CD4-positive, alpha-beta T cell (primary cell): ENCODE results near the gene DNAJC11. TPM values are rescaled to one million over a fixed set of nuclear protein-coding genes. Genes with fewer than 3 reads are reported as not detected.

Experiments used
- ATAC-seq: fragments of 200-7000 bp; cut with Tn5 transposase; one replicate; pipeline ENCODE4 v1.10.0; 2022; ENCODE audit warnings: mild to moderate bottlenecking; ENCODE audit not compliant: poor library complexity
- CTCF ChIA-PET: fragments of 350-600 bp; sonication (Branson Sonifier 250); formaldehyde crosslinking; loops from one replicate; lab custom pipeline; 2021; ENCODE audit warnings: antibody characterized with exemption, inconsistent platforms; lab: Charles Lee
- POLR2A ChIA-PET: fragments of 350-600 bp; sonication (Branson Sonifier 250); formaldehyde crosslinking; loops from one replicate; lab custom pipeline; 2021; ENCODE audit warnings: antibody characterized with exemption, inconsistent platforms; lab: Charles Lee
- DNase-seq, 14 experiments: peaks; one replicate each; pipeline ENCODE4 v3.0.0-alpha.2; 2013 to 2020; ENCODE audit warnings: mixed read lengths in 2 of 14
- H3K27ac ChIP-seq, 2 donors: one replicate each; pipeline versions ENCODE4 v1.5.1 to v1.7.0; 2013; ENCODE audit warnings: low read length in 2 of 2, low read depth in 1 of 2, mild to moderate bottlenecking in 1 of 2
- H3K27me3 ChIP-seq, 2 experiments: 1 replicate in 1 of 2; 2 replicates in 1 of 2; pipeline versions ENCODE4 v1.6.1 to v1.7.0; 2013; ENCODE audit warnings: low read length in 2 of 2, control low read depth in 1 of 2, mild to moderate bottlenecking in 1 of 2, moderate library complexity in 1 of 2; ENCODE audit not compliant: insufficient read depth in 2 of 2, control insufficient read depth in 1 of 2
- H3K36me3 ChIP-seq: one replicate; pipeline ENCODE4 v1.6.1; 2013; ENCODE audit warnings: low read length, control low read depth; ENCODE audit not compliant: insufficient read depth
- H3K4me1 ChIP-seq: one replicate; pipeline ENCODE4 v1.6.1; 2013; ENCODE audit warnings: low read length, control low read depth; ENCODE audit not compliant: insufficient read depth
- H3K4me3 ChIP-seq: one replicate; pipeline ENCODE4 v1.5.1; 2013; ENCODE audit warnings: mild to moderate bottlenecking, low read length, moderate library complexity
- H3K9me3 ChIP-seq, 2 experiments: 1 replicate in 1 of 2; 2 replicates in 1 of 2; pipeline versions ENCODE4 v1.6.1 to v1.7.0; 2013; ENCODE audit warnings: low read length in 2 of 2, mild to moderate bottlenecking in 2 of 2, control low read depth in 1 of 2, moderate library complexity in 1 of 2; ENCODE audit not compliant: control insufficient read depth in 1 of 2, insufficient read depth in 1 of 2
- H3K27ac Mint-ChIP-seq: one replicate; pipeline ENCODE4 v1.8.0; 2020; ENCODE audit warnings: mixed read lengths
- H3K27me3 Mint-ChIP-seq: one replicate; pipeline ENCODE4 v1.8.0; 2021; ENCODE audit warnings: mixed read lengths
- H3K36me3 Mint-ChIP-seq: one replicate; pipeline ENCODE4 v1.8.0; 2021; ENCODE audit warnings: low read depth, mixed read lengths
- H3K4me1 Mint-ChIP-seq: one replicate; pipeline ENCODE4 v1.8.0; 2021; ENCODE audit warnings: low read depth, mixed read lengths
- H3K4me3 Mint-ChIP-seq: one replicate; pipeline ENCODE4 v1.8.0; 2020; ENCODE audit warnings: mild to moderate bottlenecking, mixed read lengths
- H3K9me3 Mint-ChIP-seq: one replicate; pipeline ENCODE4 v1.8.0; 2020; ENCODE audit warnings: mixed read lengths
- intact Hi-C, 2 experiments: fragments of 100-400 bp; cut with DNase I in 1 of 2; cut with micrococcal nuclease in 1 of 2; formaldehyde crosslinking; loops; one replicate each; pipeline versions ENCODE4 v1.15.1 to v1.9.0; 2023 to 2025; cut with DNase I, micrococcal nuclease
- total RNA-seq, 174 experiments: library from RNA in 2 of 174; stranded (reverse) in 2 of 174; gene quantifications; one replicate each; pipeline ENCODE4 v1.2.3 and lab custom pipeline; 2021 to 2026
- TF ChIP-seq, protein P1 (sequence below): fragments of 200-600 bp; IDR thresholded peaks from one replicate; pipeline ENCODE4 v1.8.0; 2022; ENCODE audit warnings: antibody characterized with exemption, mild to moderate bottlenecking

The DNAJC11 gene
- total RNA-seq, 2 experiments from 2014 or later: 20.6 to 24.0 TPM

DNA sequence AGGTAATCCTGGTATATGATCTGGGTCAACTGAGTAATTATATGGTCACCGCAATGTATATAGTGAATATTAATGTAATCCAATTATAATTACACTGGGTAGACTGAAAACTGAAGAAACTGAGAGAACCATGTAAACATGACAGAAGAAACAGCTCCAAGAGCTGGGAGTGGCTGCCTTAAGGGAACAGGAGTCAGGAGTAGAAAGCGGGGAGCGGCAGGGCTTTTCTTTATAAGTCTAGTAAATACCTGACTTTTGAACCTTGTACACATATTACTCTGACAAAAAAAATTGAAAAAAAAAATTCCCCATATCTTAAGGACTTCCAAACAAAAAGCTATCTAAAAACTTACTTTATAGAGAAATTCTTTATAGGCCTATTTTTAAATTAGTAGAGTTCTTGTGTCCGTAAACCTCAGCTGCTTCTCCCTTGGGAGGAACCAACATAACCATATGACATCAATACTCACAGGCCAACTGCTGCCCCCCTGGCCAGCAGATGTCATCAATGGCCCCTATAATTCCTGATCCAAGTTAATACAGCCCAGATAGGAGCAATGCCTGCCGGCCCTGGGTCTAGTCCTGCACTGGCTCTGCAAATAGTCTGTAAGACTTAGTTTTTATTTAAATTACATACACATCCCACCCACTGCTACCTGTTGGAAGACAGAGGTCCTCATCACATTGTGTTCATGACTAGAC, 43.1 kb downstream of the DNAJC11 start:
- DNase-seq (no peak), ATAC-seq (no peak)
- H3K27ac ChIP-seq: no peak overlapping the region
- intact Hi-C loops: no loop called here
- no peaks in the 10 kb centered on the region for H3K27me3 ChIP-seq
- CTCF ChIA-PET: no interaction called here
- Mint-ChIP-seq H3K9me3 (no peaks in the 10 kb centered on the region), H3K36me3 (peaks cover 26% of the 10 kb centered on the region), H3K4me3 (no peak overlapping the region), H3K4me1 (peaks cover 9% of the 10 kb centered on the region), H3K27me3 (no peaks in the 10 kb centered on the region), H3K27ac (no peak overlapping the region)
- H3K4me3 ChIP-seq: no peak overlapping the region
- H3K4me1 ChIP-seq: peaks cover 4% of the 10 kb centered on the region
- POLR2A ChIA-PET: no interaction called here
- TF ChIP-seq, protein P1, sequence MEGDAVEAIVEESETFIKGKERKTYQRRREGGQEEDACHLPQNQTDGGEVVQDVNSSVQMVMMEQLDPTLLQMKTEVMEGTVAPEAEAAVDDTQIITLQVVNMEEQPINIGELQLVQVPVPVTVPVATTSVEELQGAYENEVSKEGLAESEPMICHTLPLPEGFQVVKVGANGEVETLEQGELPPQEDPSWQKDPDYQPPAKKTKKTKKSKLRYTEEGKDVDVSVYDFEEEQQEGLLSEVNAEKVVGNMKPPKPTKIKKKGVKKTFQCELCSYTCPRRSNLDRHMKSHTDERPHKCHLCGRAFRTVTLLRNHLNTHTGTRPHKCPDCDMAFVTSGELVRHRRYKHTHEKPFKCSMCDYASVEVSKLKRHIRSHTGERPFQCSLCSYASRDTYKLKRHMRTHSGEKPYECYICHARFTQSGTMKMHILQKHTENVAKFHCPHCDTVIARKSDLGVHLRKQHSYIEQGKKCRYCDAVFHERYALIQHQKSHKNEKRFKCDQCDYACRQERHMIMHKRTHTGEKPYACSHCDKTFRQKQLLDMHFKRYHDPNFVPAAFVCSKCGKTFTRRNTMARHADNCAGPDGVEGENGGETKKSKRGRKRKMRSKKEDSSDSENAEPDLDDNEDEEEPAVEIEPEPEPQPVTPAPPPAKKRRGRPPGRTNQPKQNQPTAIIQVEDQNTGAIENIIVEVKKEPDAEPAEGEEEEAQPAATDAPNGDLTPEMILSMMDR: no peak
- H3K9me3 ChIP-seq: no peaks in the 10 kb centered on the region
- H3K36me3 ChIP-seq: peaks cover 6% of the 10 kb centered on the region

DNA sequence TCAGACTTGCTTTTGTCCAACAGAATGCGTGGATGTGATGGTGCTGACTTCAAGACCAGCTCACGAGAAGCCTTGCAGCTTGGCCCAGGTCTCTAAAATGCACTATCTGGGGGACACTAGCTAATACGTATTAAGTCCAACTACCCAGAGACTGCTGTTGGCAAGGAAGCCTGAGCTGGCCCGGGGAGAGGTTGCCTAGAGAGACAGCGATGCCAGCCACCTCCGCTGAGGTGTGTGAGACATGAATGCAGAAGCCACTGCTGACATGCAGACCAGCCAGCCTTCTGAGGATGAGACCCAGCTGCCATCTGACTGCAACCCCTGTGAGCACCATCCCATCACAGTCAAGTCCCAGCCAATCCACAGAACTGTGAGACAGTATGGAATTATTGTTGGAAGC, 44.5 kb downstream of the DNAJC11 start:
- intact Hi-C loops: no loop called here
- ChIA-PET CTCF (no interaction called here), POLR2A (no interaction called here)

DNA sequence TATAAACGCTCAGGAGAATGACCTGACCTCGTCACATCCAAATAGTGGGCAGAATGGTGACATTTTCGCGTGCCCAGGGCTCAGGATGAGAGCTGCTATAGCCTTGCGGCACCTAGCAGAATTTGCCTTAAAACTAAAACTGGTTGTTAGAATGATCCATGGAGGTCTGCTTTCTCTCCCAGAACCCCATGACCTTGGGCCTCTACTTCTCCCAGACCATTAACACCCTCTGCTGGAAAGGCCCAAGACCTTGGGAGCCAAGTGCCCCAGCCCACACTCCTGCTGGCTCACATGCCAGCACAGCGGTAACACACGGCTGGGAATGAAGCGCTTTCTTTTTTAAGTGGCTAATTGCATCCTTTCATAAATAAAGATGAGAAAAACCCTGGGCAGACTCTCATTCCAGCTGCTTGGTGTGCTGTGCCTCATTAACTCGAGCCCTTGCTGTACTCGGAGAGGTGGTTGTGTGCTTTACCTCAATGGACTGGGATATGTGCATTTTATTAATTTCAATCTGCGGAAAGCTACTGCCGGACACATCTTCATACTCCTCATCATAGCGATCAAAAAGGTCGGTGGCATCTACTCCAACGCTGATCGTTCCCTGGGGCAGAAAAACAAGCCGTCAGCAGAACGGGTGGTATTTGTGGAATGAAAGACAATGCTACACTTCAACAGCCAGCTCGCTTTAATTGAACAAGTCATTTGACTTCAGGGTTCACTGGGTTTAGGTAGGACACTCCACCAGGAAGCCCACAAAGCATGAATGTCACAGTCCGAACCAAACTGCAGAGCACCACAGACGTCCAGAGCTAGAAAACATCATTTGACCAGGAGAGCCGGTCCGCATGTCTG, 48.0 kb downstream of the DNAJC11 start:
- ATAC-seq (no peak), DNase-seq (no peak)
- Mint-ChIP-seq H3K27me3 (no peaks in the 10 kb centered on the region), H3K4me1 (peaks cover 4% of the 10 kb centered on the region), H3K27ac (no peak overlapping the region), H3K4me3 (no peak overlapping the region), H3K9me3 (no peaks in the 10 kb centered on the region), H3K36me3 (peaks cover 41% of the 10 kb centered on the region)
- Histone ChIP-seq H3K9me3 (no peaks in the 10 kb centered on the region), H3K27me3 (no peaks in the 10 kb centered on the region), H3K4me3 (no peak overlapping the region), H3K36me3 (peaks cover 30% of the 10 kb centered on the region), H3K4me1 (peaks cover 4% of the 10 kb centered on the region), H3K27ac (no peak overlapping the region)
- ChIA-PET POLR2A (no interaction called here), CTCF (no interaction called here)
- intact Hi-C loops: no loop called here
- TF ChIP-seq, protein P1: no peak

More for the DNA sequence above, 44.5 kb downstream of the DNAJC11 start:
- Histone ChIP-seq H3K4me3 (no peak overlapping the region), H3K27me3 (no peaks in the 10 kb centered on the region), H3K36me3 (peaks cover 20% of the 10 kb centered on the region), H3K9me3 (no peaks in the 10 kb centered on the region), H3K27ac (no peak overlapping the region), H3K4me1 (peaks cover 4% of the 10 kb centered on the region)
- DNase-seq (no peak), ATAC-seq (no peak)
- no peaks in the 10 kb centered on the region for H3K9me3 Mint-ChIP-seq
- TF ChIP-seq, protein P1: no peak
- peaks cover 9% of the 10 kb centered on the region for H3K4me1 Mint-ChIP-seq
- H3K4me3 Mint-ChIP-seq: no peak overlapping the region
- H3K27ac Mint-ChIP-seq: no peak overlapping the region
- H3K36me3 Mint-ChIP-seq: peaks cover 27% of the 10 kb centered on the region
- no peaks in the 10 kb centered on the region for H3K27me3 Mint-ChIP-seq
